Muscle of back (tissue), 11 donors: Measurements from ENCODE around the gene MTHFSD. TPM values are rescaled to one million over a fixed set of nuclear protein-coding genes. Genes with fewer than 3 reads are reported as not detected.
A peak's percentile ranks its signal among the peaks of the same experiment; 100 is the strongest.

ENCODE experiments used
- DNase-seq, 3 donors: peaks; one replicate each; pipeline versions ENCODE4 v3.0.0 to v3.0.0-alpha.2; 2013
- polyA plus RNA-seq, 10 donors: library from polyadenylated mRNA; unstranded; fragments of 120-200 nt; gene quantifications; one replicate each; pipeline ENCODE4 v1.2.1, GENCODE V29; 2013; ENCODE audit not compliant: insufficient read length in 10 of 10

MTHFSD gene
- polyA plus RNA-seq, 10 donors, result 10.4 to 15.1 (median 12.5) TPM

DNA sequence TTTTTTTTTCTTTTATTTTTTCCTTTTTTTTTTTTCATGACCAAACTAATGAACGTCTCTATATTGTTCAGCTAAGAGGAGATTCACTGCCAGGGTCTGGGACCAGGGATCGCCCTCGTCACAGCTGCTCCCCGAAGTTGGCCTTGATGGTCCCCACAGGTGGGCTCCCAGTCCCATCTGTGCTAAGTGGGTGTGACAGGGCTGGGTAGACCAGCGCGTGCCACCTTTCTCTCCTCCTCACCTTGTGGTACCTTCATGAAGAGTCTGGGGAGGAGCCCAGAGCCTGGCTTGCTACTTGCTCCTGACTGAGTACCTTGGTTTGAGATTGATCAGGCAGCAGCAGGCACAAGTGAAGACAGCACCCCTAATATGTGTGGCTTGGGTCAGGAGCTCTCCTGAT is 51.2 kb downstream of the MTHFSD start:
- no peak for DNase-seq

DNA sequence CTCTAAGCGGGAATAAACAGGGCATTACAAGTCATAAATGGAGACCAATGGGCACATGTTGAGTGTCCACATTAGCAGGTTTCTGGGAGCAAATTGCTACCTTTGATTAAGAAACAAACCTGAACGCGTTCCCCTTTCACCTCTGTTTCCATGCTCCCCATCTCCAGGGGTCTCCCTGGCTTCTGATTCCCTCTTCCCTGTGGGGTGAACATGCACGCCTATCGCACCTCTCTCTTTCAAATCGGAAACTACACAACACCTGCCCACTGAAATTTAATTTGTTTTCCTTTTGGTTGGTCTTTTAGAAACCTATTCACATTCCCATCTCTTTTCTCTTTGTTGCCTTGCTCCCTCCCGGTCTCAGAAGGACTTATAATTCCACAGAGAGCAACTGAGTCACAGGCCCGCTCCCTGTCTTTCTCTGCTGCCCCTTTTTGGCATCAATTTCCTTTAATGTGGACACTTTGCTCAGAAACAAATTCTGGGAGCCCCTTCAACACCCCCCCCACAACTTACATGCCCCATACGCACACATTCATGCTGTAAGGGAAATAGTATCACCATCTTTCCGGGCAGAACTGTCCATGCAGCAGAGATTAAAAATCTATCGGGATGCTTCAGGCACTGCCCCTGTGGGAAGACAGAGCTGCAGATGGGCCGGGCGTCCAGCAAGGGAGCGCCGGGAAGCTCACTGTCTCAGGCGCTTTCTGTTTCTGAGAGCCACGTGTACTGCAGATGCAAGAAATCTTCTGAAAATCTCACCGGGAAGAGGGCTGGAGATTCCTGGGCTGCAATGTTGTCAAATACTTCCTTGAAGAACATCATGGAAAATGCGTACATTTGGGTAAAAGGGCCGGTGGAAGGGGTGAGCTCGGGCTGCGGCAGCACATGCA is 51.9 kb downstream of the MTHFSD start:
- DNase-seq, result no peak

DNA sequence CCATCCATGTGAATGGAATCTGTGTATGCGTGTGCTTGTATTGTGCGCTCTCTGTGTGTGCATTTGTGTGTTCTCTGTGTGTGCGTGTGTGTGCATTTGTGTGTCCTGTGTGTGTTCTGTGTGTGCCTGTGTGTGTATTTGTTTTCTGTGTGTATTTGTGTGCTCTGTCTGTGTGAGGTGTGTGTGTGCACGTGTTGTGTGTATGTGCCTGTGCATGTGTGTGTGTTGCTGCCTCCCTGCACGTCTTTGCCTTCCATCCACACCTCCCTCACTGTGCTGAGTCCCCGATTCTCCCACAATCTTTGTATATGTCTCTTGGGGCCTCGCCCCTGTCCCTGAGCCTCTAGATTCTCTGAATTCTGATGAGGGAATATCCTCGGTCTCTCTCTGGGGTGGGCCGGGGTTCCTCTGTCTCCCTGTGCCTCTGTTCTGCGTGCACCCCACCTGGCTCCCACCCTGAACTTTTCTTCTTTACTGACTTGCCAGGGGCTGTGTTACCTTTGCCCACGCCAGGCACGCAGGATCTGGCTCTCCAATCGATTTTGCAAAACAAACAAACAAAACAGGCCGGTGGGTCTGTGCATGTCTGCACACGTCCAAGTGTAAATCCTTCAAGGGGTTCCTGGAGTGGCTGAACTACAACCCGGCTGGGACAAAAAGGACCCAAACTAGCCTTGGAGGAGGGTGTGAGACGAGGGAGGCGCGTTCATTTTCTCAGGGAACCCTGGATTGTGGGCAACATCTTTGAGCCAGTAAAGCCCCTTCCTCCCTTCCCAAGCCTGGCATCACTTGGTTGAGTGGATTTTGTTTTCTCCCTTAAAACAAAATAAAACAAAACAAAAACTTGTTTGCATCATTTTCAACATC is 52.8 kb downstream of the MTHFSD start:
- DNase-seq, result no peak

DNA sequence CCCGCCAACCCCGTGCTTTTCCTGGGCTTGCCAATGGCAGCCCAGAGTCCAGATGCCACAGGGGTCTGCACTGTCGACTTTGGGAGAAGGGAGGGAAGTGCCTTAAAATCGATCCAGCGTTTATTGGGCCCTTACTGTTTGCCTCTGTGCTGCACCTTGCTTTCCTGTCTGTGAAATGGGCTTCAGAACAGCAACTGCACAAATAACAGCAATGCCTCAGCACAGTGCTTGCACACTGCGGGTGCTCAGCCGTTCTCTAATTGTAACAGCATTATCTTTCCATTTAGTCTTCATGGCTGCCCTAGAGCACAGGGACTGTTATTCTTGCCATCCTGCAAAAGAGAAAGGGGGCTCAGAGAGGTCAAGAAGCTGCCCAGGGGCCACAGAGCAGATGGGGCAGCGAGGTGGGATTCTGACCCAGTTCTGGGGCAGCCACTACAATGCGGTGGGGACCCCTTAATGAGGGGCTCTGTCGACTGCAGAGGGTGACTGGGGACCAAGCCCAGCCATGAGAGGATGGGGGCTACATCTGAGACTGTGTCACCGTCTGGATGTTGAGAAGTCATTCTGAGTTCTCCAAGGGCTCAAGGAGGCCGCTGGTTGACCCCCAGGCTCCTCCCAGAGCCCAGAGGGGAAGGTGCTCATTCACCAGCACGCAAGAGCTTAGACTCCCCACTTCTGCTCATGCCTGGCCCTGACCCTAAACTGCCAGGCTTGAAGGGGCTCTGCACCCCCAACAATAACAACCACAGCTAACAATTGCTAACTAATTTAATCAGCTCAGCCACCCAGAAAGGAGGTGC is 54.1 kb downstream of the MTHFSD start:
- DNase-seq, result no peak

DNA sequence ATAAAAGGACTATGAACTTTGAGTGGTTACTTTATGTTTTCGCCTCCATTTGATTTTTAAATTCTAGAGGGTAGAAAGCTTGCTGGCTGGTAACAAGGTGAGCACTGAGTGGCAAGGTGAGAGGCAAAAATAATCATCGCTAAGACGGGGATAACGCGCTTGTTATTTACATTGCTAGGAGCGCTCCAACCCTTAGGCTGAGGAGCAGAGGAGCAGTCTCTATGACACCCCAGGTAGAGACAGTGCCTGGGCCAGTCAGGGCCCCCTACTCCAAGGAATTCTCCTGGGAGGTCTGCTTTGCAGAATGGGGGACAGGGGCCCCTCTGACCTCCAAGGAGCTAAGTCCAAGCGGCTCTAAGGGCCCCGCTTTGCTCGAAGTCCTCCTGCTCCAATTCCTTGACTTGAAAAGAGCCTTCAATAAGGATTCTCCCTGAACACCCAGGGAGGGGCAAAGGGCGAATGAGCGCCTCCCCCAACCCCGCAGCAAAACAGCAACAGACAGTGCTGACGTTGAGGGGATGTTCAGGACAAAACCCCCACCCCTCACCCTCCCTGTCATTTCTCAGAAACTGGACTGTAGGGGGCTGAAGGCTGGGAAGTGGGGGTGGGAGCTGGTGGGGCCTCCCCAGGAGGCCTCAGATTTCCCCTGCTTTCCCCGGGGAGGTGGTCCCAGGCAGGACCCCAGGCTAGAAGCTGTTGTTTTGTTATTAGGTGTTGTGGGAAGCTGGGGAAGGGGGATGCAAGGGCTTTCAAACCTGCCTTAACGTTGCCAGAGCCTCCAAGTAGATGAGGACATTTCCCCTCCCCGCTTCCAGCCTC is 54.9 kb downstream of the MTHFSD start:
- no peak for DNase-seq

DNA sequence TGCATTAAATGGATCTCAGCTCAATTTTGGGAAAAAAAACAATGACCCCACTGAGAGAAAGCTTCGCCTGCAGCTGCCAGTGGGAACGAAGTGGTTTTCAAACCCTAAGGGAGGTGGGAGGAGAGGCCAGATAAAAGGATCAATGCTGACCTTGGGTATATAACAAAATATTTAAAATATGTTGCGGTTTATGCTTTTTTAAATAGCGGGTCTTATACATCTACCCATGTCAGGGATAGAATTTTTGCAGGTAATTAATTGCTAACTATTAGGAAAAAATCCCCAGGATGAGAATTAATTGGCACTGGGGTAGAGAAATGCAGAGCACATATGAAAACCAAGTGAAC is 55.6 kb downstream of the MTHFSD start:
- DNase-seq, result no peak

DNA sequence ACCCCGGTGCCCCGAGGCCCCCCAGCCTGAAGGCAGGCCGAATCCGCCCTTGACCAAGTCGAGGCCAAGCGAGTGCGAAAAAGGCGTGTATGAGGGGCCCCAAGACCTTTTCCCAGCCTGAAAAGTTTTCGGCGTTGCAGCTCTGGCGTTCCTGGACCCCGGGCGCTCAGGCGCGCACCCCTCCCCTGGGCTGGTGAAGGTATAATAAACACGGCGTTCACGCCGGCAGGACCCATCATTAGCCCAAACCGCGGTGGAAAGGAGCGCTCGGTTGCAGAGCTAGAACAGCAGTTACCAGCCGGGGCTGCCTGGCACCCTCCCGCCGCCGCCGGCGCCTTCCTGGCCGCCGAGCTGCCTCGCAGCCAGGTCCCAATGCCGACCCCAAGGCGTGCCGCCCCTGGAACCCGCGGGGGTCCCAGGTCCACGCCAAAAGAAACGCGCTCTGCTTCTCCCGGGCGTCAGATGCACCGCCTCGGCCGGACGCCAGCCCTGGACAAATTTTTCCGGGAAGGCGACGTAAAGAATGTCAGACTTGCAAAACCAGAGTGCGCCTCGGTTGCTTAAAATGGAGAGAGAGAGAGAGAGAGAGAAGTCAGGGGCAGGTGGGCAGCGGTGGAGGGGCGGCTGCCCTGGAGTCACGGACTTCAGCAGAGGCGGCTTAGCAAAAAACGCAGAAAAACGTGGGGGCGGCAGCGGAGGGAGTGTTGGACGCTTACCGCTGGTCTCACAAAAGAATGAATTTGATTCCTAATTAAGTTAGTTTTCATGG is 56.2 kb downstream of the MTHFSD start:
- peak in 1 of 3 donors; percentile 47 for DNase-seq

DNA sequence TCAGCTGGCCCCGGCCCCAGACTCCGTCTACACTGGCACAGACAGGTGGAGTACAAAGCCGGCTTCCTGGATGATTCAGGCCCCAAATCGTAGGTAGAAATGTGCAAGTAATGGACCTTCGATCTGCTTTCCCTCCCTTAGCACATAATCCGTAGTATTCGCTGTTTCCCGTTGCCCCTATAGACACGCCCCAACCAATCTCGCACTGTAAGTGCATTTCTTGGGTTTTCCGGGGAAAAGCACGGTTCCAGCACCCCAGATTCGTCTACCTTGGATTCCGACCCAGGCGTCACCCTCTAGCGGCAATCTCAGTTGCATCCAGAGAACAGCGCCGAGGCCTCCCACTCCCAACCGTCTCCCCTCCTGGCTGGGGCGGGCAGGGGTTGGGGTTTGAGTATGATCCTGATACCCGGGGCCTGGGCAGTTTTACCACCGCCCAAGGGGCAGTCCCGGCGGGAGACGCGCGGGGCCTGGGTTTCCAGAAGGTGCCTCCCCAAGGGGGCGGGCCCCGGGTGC is 56.8 kb downstream of the MTHFSD start:
- no peak for DNase-seq

DNA sequence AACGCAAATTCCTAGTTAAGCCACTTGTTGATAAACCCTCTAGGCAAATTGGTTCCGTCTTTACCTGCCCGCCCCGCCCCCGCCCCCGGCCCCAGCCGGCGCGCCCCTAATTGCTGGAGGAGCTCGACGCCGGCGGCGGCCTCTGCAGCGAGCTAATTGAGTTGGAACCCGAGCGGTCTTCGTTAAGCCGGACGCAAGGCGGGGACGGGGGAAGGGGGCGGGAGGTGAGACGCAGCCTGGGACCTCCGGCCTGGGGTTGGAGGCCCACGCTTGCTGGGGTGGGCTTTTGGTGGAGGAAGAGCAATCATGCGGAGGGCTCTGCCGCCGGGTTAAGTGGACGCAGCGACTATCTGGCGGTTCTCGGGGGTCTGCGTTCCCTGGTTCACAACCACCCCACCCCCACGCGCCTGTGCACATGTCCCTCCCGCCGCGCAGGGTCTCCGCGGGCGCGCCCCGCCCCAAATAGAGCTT is 57.4 kb downstream of the MTHFSD start:
- DNase-seq, result no peak

DNA sequence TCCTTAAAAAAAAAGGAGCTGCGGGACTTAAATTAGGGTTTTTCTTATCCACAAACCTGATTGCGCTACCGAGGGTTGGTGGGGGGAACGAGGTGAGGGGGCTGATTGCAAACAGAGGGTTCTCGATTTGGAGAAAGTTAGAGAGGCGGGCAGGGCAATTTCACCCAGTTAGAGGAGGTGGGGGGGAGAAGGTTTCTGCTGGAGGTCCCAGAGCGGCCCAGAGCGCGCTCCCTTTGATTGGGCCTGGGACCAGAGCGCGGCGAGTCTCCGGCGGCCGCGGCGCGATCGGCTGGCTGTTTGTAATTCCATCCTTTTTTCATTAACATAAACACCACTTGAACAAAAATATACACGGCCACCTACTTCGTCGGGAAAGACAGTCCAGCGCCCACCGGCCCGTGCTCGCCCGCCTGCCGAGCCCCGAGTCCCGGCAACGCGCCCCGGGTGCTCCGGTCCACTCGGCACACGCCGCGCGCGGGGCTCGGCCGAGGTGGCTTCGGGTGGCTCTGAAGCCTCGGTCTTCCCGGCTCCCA is 58.0 kb downstream of the MTHFSD start:
- DNase-seq, result no peak

DNA sequence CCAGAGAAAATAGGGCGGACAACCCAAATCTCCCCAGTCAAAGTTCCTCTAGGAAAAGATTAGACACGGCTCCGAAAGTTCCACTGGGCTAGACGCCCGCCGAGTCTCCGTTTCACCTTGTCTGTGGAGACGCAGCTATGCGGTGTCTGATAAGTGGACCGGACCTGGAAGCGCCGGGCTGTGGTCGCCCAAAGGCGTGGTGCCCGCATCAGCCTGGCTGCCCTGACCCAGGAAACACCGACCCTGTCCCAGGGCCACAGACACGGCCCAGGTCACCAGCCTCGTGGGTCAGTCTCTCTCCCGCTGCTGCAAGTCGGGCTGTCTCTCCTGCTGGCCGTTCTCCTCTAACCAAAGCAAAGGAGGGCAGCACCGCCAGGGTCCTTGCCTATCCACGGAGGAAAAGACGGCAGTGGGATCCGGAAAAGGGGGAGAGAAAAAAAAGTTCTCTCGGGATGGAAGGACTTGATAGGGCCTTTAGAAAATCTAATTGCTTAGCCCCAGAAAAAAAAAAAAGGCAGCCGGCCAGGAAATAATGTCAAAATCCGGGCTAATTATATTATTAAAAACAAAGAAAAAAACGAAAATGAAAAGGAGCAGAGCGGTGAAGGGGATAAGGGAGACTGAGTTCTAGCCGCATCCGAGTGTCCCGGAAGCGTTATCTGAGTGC is 58.6 kb downstream of the MTHFSD start:
- no peak for DNase-seq

DNA sequence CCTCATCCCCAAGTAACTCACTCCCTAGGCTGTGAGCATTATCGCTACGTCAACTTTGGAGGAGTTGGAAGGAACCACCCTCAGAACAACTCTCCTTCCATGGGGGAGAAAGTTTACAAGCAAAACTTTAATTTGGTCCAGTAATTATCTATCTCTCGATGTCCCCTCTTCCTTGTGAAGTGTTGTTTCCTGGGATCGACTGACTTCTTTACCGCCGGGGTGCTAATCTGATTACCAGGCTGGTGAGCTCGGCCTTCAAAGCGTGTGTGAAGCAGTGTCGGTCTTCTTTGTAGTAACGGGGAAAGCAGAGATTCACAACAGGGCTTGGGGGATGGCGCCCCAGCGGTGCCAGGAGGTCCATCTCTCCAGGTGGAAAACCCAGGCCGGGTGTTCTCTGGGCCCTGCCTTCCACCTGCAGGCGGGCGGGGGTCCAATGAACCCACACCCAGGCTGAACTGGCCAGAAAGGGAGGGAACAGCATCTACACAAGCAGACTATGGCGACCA is 59.2 kb downstream of the MTHFSD start:
- no peak for DNase-seq

DNA sequence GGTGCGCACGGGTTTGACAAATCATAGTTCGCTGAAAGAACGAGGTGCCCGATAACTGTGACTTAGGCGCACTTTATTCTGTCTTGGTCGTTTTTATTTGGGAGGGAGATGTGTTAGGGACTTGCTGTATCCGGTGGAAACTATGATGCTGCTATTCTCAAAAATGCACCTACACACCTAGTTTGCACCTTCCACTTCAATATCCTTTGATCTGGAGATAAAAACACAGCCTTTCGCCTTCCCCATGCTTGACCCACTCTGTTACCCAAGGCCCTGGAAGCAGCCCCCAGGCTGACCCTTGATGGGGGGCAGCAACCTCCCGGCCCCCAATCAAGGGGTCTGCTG is 59.7 kb downstream of the MTHFSD start:
- no peak for DNase-seq

DNA sequence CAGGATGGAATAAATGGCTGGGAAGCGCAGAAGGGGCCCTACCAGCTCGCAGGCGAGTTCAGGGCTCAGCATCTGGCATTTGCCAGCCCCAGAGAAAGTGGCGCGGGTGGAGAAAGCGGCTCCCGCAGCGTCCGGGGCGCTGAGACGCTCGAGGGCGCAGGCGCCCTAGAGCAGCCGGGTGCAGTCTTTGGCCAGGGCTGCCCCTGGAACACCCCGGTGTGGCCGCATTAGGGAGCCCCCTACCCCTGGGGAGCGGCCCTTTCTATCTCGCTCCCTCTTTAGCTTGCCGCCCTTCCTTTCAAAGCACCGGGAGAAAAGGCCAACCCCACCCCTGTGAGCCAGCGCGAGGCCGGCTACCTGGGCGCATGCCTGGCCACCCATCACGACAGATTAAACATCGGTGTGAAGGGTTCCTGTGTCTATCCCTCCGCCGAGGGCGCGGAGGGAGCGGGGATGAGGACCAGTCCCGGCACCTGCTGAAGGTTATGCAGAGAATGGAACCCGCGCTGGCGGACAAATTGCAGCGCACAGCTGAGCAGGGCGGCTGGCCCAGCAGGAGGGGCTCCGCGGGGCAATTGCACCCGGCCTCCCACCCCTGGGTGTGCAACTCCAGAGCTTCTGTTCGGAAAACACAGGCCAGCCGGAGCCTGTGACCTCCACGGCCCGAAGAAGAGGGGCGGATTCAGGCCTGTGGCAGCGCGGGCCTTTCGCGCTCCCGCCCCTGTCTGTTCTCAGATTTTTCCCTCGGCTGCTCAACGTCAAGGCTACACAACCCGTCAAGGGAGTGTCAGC is 60.3 kb downstream of the MTHFSD start:
- DNase-seq, result no peak

DNA sequence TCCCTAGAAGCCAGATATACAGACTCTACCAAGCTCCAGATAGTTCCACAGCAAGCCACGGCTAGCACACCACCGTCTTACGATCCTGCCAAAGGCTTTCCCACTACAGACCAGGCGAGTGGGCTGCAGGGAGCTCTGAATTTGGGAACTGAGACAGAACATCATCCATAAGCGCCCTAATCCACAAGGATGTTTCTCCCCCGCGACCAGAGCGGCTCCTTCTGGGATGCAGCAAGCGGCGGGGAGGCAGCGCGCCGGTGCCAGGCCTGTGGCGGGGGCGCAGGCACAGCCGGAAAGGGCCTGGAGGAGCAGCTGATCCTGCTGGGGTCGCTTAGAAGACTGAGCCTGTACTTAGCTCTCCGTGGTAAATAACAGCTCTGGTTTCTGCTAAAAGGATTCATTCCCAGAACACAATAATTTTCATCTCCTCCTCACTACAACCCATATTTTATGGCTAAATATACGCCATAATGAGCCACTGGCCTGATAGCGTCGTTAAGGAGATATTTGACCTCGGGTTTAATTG is 60.9 kb downstream of the MTHFSD start:
- DNase-seq, result no peak

DNA sequence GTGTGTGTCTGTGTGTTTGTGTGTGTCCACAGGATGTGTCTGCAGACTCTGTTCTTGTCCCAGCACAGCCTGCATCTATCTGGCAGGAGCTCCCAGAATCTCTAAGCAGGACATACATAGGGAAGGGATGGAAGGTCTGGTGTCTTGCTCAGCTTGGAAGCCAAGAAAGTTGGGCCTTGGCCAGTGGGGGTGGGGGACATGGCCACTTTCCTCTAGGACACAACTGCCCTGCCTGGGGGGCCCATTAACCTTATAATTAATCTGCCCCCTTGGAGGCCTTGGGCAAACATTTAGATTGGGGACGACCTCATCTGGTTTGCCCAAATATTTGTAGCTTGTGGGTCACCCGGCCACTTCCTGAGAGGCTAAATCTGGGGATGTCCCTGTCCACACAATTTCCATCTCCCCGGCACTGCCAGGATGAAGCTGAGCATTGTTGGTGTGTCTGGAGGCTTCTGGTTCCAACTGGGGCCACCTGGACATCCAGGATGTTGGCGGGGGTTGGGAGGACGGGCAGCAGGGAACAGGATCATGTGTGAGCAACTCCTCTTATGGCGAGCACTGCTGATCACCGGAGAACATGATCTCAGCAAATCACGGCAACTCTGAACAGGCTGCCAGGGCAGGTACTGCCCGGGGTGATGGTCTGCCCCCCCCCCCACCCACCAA is 61.9 kb downstream of the MTHFSD start:
- no peak for DNase-seq

DNA sequence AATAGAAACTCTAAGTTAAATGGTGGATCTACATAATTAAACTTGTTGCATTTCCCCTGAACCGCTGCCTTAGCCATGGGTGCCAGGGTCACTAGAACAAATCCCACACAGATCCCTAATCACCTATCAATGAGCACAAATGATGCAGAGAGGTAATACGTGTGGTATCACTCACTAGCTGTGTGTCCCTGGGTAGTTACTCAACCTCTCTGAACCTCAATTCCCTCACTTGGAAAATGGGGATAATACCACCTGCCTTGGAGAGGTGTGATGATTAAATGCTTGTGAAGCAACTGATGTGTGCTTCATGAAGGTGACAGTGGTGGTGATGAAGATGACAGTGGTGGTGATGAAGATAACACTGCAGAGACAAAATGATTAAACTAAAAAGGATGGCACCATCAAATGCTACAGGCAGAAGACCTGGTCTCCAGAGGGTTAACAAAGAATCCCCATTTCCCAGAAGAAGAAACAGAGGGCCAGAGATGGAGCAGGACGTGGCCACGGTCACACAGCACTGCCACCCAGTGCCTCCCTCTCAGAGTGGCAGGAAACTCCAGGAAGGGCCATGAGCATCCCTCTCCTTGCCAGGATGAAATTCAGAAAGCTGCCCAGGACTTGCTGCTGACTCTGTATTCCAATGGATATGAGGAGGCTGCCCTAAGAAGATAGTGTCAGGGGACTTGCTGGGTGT is 62.6 kb downstream of the MTHFSD start:
- DNase-seq, result no peak
